Measurements from ENCODE around the gene CREB3L1.

DNA sequence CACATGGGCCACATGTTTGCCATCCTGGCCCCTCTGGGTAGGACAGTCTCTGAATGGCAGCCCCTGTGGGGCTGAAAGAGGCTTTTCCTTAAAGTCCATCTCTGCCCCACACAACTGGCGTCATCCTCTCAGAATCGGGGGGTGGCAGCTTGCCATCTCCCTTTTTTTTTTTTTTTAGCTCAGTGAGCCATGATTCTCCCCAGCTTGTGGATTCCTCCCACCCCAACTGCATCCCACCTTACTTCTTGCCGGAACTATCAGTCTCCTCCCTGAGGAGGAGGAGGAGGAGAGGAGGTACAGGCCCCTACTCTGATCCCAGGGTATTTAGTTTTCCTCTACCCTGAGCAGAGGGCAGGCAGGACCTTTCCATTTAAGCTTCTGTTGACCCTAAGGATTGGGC, 73.2 kb downstream of the CREB3L1 start:
- TF ChIP-seq, protein P1, sequence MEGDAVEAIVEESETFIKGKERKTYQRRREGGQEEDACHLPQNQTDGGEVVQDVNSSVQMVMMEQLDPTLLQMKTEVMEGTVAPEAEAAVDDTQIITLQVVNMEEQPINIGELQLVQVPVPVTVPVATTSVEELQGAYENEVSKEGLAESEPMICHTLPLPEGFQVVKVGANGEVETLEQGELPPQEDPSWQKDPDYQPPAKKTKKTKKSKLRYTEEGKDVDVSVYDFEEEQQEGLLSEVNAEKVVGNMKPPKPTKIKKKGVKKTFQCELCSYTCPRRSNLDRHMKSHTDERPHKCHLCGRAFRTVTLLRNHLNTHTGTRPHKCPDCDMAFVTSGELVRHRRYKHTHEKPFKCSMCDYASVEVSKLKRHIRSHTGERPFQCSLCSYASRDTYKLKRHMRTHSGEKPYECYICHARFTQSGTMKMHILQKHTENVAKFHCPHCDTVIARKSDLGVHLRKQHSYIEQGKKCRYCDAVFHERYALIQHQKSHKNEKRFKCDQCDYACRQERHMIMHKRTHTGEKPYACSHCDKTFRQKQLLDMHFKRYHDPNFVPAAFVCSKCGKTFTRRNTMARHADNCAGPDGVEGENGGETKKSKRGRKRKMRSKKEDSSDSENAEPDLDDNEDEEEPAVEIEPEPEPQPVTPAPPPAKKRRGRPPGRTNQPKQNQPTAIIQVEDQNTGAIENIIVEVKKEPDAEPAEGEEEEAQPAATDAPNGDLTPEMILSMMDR (conservative IDR thresholded peaks at IDR 0.05 in 1 of 2, IDR thresholded peaks at IDR 0.05 in 1 of 2; ENCODE audit: extremely low read depth in 1 of 2, insufficient read depth in 1 of 2, low read depth in 1 of 2, low read length in 2 of 2), result no peak
- TF ChIP-seq EZH2 (IDR thresholded peaks at IDR 0.05; ENCODE audit: borderline replicate concordance, low read length), result no peak

All from mammary epithelial cell (primary cell).